HG03060 (cell line): ENCODE measurements around the gene CENPW.

Source experiments
- ATAC-seq: cut with Tn5 transposase; IDR thresholded peaks from one replicate; pipeline ENCODE4 v1.9.1; 2021; ENCODE audit warnings: low read depth, moderate number of reproducible peaks; ENCODE audit not compliant: unreplicated experiment

CENPW gene

GRCh38 chr6:126372626-126373025 is 32.7 kb downstream of the CENPW start:
- no peak for ATAC-seq

- ATAC-seq: no peak
These were observed 33.4 kb downstream of the CENPW start for GRCh38 chr6:126373344-126373743.

- ATAC-seq: no peak
These were observed 34.5 kb downstream of the CENPW start for GRCh38 chr6:126374372-126374771.

- ATAC-seq: no peak
These were observed 36.8 kb downstream of the CENPW start for GRCh38 chr6:126376682-126377081.

- no peak for ATAC-seq
These were observed 37.8 kb downstream of the CENPW start for GRCh38 chr6:126377594-126378153.

DNA sequence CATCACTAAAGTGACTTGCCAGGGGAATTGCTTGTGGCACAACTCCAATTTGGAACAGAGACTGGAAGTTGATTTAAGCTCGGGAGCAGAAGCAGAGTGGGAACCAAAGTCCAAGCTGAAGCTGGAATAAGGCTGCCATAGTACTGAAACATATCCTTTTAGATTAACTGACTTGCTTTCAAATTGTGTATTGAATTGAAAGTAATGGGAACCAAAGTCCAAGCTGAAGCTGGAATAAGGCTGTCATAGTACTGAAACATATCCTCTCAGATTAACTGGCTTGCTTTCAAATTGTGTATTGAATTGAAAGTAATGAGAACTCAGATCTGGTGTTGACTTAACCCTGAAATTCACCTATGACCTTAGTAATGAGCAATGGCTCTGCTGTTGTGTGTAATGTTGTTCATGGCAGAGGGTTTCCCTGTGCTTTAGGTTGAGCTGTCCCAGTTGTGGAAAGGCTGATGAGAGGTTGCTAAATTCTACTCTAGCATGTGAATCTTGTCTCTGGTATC is 40.2 kb downstream of the CENPW start:
- ATAC-seq: no peak

DNA sequence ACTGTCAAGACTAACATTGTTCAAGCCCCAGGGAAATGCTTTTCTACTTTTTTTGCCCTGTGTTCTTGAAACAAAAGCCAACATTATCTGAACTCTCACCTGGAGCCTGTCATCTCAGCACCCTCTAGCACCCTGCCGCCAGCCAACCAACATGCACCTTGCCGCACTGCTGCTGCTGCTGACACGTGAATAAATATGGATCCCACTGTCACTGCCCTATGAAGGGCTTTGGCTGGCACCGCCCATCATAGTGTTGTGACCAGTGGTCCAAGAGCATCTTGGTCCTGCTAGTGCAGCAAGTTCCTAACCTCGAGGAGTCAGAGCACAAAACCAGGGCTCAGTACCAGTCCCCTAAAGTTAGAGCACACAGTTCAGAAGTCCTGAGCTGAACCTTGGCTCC is 41.6 kb downstream of the CENPW start:
- ATAC-seq: no peak

DNA sequence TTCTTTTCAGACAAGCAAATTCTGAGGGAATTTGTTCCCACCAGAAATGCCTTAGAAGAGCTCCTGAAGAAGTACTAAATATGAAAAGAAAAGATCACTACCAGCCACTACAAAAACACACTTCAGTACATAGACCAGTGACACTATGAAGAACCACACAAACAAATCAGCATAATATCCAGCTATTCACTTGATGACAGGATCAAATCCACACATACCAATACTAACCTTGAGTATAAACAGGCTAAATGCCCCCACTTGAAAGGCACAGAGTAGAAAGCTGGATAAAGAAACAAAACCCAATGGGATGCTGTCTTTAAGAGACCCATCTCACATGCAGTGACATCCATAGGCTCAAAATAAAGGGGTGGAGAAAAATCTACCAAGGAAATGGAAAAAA is 43.3 kb downstream of the CENPW start:
- ATAC-seq: no peak

DNA sequence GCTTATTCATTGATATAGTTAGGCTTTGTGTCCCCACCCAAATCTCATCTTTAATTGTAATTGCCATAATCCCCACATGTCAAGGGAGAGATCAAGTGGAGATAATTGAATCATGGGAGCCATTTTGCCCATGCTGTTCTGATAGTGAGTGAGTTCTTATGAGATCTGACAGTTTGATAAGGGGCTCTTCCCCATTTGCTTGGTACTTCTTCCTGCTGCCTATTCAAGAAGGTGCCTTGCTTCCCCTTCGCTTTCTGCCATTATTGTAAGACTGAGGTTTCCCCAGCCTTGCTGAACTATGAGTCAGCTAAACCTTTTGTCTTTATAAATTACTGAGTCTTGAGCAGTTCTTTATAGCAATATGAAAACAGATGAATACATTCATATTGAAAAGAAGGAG is 45.6 kb downstream of the CENPW start:
- ATAC-seq: no peak

DNA sequence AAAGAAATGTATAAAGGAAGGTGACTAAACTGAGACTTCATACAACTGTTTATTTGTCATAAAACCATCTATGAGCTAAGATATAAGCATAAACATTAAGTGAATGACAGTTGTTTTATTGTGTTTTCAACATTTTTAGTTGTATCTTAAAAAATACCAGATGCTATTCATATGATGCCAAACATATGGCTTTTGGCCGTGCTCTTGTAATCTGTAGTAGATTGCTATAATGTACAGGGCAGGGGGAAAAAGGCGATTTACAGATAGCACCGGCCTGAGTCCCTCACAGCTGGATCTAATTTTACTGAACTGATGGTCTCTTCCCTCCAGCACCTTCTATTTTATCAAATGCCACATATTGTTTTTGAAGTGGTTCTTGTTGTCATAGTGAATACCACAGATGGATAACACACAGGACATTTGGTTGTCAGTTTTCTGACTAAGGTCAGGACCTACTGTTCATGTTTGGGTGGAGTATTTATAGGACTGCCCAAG is 48.2 kb downstream of the CENPW start:
- ATAC-seq: no peak

DNA sequence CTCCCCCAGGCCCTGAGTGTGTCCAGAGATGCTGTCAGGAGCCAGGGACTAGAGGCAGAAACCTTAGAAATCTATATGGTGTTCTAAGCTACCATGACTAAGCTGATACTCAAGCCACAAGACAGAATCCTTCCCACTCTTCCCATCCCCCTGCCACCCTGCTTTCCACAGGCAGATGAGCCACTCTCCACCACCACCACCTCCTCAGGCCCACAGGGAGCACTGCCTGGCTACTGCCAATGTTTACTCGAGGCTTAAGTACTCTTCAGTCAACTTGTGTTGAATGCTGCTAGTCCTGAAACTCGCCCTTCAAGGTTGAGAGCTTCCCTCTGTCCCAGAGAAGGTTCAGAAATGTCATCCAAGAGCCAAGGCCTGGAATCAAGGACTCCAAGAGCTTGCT is 56.2 kb downstream of the CENPW start:
- ATAC-seq: no peak
